ENCODE measurements around the gene DROSHA. TPM values are rescaled to one million over a fixed set of nuclear protein-coding genes. Genes with fewer than 3 reads are reported as not detected.

DROSHA gene
- total RNA-seq, 1 donor from 2014 or later: 50.1 TPM

- H3K4me3 ChIP-seq (ENCODE audit: low read depth, low read length): no peak overlapping the region
- H3K36me3 ChIP-seq (ENCODE audit: control insufficient read depth, insufficient read depth, low read length): no peaks in the 10 kb centered on the region
- no peak for TF ChIP-seq CTCF (IDR thresholded peaks at IDR 0.05; ENCODE audit: insufficient read depth, low read length, poor library complexity, severe bottlenecking)
- no peak for DNase-seq (ENCODE audit: low read depth)
- H3K27me3 ChIP-seq (ENCODE audit: control insufficient read depth, insufficient read depth, low read length): no peaks in the 10 kb centered on the region
These were observed 81.9 kb downstream of the DROSHA start for GRCh38 chr5:31449962-31450361.

GRCh38 chr5:31449174-31449573 is 82.7 kb downstream of the DROSHA start:
- H3K27me3 ChIP-seq (ENCODE audit: control insufficient read depth, insufficient read depth, low read length): no peaks in the 10 kb centered on the region
- TF ChIP-seq CTCF (IDR thresholded peaks at IDR 0.05; ENCODE audit: insufficient read depth, low read length, poor library complexity, severe bottlenecking): no peak

GRCh38 chr5:31445041-31445600 is 86.8 kb downstream of the DROSHA start:
- TF ChIP-seq CTCF (IDR thresholded peaks at IDR 0.05; ENCODE audit: insufficient read depth, low read length, poor library complexity, severe bottlenecking): no peak
- Histone ChIP-seq H3K4me3 (ENCODE audit: low read depth, low read length) (no peak overlapping the region), H3K36me3 (ENCODE audit: control insufficient read depth, insufficient read depth, low read length) (no peaks in the 10 kb centered on the region), H3K27me3 (ENCODE audit: control insufficient read depth, insufficient read depth, low read length) (no peaks in the 10 kb centered on the region)
- DNase-seq (ENCODE audit: low read depth): no peak

More at GRCh38 chr5:31449174-31449573, 82.7 kb downstream of the DROSHA start:
- no peaks in the 10 kb centered on the region for H3K36me3 ChIP-seq (ENCODE audit: control insufficient read depth, insufficient read depth, low read length)
- H3K4me3 ChIP-seq (ENCODE audit: low read depth, low read length): no peak overlapping the region
- DNase-seq (ENCODE audit: low read depth): no peak

- no peaks in the 10 kb centered on the region for H3K27me3 ChIP-seq (ENCODE audit: control insufficient read depth, insufficient read depth, low read length)
- DNase-seq (ENCODE audit: low read depth): no peak
- H3K4me3 ChIP-seq (ENCODE audit: low read depth, low read length): no peak overlapping the region
- no peak for TF ChIP-seq CTCF (IDR thresholded peaks at IDR 0.05; ENCODE audit: insufficient read depth, low read length, poor library complexity, severe bottlenecking)
- H3K36me3 ChIP-seq (ENCODE audit: control insufficient read depth, insufficient read depth, low read length): no peaks in the 10 kb centered on the region
These were observed 88.3 kb downstream of the DROSHA start for GRCh38 chr5:31443572-31443971.

- H3K4me3 ChIP-seq (ENCODE audit: low read depth, low read length): no peak overlapping the region
- DNase-seq (ENCODE audit: low read depth): no peak
- no peaks in the 10 kb centered on the region for H3K27me3 ChIP-seq (ENCODE audit: control insufficient read depth, insufficient read depth, low read length)
- H3K36me3 ChIP-seq (ENCODE audit: control insufficient read depth, insufficient read depth, low read length): no peaks in the 10 kb centered on the region
- TF ChIP-seq CTCF (IDR thresholded peaks at IDR 0.05; ENCODE audit: insufficient read depth, low read length, poor library complexity, severe bottlenecking): no peak
These were observed 89.7 kb downstream of the DROSHA start for GRCh38 chr5:31442058-31442745.

- DNase-seq (ENCODE audit: low read depth): no peak
- H3K36me3 ChIP-seq (ENCODE audit: control insufficient read depth, insufficient read depth, low read length): no peaks in the 10 kb centered on the region
- TF ChIP-seq CTCF (IDR thresholded peaks at IDR 0.05; ENCODE audit: insufficient read depth, low read length, poor library complexity, severe bottlenecking): no peak
- no peaks in the 10 kb centered on the region for H3K27me3 ChIP-seq (ENCODE audit: control insufficient read depth, insufficient read depth, low read length)
- no peak overlapping the region for H3K4me3 ChIP-seq (ENCODE audit: low read depth, low read length)
These were observed 95.0 kb downstream of the DROSHA start for GRCh38 chr5:31436851-31437250.

Data from kidney epithelial cell (primary cell).